Measurements from ENCODE around the gene KIF7.

Gene KIF7

DNA sequence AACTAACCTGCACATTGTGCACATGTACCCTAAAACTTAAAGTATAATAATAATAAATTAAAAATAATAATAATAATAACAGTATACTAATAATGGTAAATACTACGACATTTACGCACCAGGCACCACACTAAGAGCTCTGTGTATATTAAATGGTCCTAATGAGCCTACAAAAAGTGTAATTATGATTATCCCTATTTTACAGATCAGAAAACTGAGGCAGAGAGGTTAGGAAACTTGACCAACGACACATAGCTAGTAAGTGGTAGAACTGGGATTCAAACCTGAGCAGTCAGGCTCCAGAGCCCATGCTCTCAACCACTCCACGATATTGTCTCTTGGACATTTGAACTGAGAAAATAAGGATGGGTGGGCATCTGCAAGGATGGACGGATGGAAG is 15.0 kb downstream of the KIF7 start:
- no peaks in the 10 kb centered on the region for H3K9me3 ChIP-seq (ENCODE audit: control insufficient read depth, insufficient read depth, low read length)
- H3K36me3 ChIP-seq (ENCODE audit: control insufficient read depth, insufficient read depth, low read length): peaks cover 19% of the 10 kb centered on the region
- no peaks in the 10 kb centered on the region for H3K27me3 ChIP-seq (ENCODE audit: control insufficient read depth, insufficient read depth, low read length)
- no peak overlapping the region for H3K4me3 ChIP-seq (ENCODE audit: low read depth, low read length)
- no peak overlapping the region for H3K9ac ChIP-seq (ENCODE audit: low read depth, low read length)
- no peaks in the 10 kb centered on the region for H3K4me1 ChIP-seq (ENCODE audit: control insufficient read depth, insufficient read depth, low read length)

GRCh38 chr15:89633585-89633984 is 21.7 kb downstream of the KIF7 start:
- Histone ChIP-seq H3K4me3 (ENCODE audit: low read depth, low read length) (no peak overlapping the region), H3K4me1 (ENCODE audit: control insufficient read depth, insufficient read depth, low read length) (no peaks in the 10 kb centered on the region), H3K9me3 (ENCODE audit: control insufficient read depth, insufficient read depth, low read length) (peaks cover 3% of the 10 kb centered on the region), H3K27me3 (ENCODE audit: control insufficient read depth, insufficient read depth, low read length) (no peaks in the 10 kb centered on the region), H3K9ac (ENCODE audit: low read depth, low read length) (no peak overlapping the region), H3K36me3 (ENCODE audit: control insufficient read depth, insufficient read depth, low read length) (peaks cover 49% of the 10 kb centered on the region)

DNA sequence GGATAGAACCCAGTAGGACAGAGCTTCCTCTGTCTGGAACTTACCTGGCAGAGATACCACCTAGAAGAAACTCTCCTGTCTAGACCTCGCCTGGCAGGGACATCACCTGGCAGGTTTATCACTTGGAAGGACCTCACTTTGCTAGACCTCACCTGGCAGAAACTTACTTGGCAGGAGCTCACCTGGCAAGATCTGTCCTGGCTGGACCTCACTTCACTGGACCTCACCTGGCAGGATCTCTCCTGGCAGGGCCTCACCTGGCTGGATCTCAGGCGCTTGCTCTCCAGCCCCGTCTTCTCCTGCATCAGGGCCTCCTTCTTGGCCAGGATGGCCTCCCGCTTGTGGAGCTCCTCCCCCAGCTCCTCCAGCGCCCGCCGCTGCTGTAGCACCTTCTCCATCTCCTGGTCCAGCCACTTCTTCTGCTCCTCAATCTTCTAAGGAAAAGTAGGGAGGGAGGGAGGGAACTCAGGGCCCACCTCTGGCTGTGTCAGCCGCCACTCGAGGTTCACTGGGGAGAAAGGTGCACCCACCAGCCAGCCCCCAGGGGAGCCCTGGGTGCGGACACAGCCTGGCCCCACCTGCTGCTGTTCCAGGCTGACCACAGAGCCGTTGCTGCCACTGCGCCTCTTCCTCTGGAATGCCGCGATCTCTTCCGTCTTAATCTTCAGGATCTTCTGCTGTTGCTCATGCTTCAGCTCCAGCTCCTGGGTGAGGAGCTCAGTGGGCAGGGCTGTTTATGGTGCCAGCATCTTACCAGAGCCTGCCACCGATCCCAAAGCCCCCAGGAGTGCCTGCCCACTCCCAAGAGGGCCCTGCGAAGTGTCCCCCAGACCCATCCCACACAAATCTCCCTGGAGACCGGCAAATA is 22.5 kb downstream of the KIF7 start:
- Histone ChIP-seq H3K9me3 (ENCODE audit: control insufficient read depth, insufficient read depth, low read length) (peaks cover 3% of the 10 kb centered on the region), H3K27me3 (ENCODE audit: control insufficient read depth, insufficient read depth, low read length) (no peaks in the 10 kb centered on the region), H3K36me3 (ENCODE audit: control insufficient read depth, insufficient read depth, low read length) (peaks cover 57% of the 10 kb centered on the region), H3K4me3 (ENCODE audit: low read depth, low read length) (no peak overlapping the region), H3K9ac (ENCODE audit: low read depth, low read length) (no peak overlapping the region), H3K4me1 (ENCODE audit: control insufficient read depth, insufficient read depth, low read length) (no peaks in the 10 kb centered on the region)

DNA sequence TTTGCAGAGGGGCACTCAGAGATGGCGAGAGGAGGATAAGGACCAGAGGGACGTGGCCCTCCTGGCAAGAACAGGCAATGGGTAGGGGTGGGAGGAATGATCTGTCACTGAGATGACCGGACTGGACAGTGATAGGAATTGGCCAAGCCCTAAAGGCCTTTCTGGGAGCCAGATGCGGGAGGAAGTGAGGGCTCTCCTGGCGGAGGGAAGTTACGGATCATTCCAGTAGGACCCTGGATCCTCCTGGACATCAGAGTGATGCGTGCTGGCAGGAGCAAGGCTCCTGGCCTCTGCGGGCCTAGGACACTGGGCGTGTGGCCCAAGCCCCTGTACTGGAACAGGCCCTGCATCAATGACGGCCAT is 23.4 kb downstream of the KIF7 start:
- H3K9me3 ChIP-seq (ENCODE audit: control insufficient read depth, insufficient read depth, low read length): peaks cover 3% of the 10 kb centered on the region
- peaks cover 66% of the 10 kb centered on the region for H3K36me3 ChIP-seq (ENCODE audit: control insufficient read depth, insufficient read depth, low read length)
- H3K4me1 ChIP-seq (ENCODE audit: control insufficient read depth, insufficient read depth, low read length): no peaks in the 10 kb centered on the region
- no peak overlapping the region for H3K4me3 ChIP-seq (ENCODE audit: low read depth, low read length)
- no peak overlapping the region for H3K9ac ChIP-seq (ENCODE audit: low read depth, low read length)
- no peaks in the 10 kb centered on the region for H3K27me3 ChIP-seq (ENCODE audit: control insufficient read depth, insufficient read depth, low read length)

DNA sequence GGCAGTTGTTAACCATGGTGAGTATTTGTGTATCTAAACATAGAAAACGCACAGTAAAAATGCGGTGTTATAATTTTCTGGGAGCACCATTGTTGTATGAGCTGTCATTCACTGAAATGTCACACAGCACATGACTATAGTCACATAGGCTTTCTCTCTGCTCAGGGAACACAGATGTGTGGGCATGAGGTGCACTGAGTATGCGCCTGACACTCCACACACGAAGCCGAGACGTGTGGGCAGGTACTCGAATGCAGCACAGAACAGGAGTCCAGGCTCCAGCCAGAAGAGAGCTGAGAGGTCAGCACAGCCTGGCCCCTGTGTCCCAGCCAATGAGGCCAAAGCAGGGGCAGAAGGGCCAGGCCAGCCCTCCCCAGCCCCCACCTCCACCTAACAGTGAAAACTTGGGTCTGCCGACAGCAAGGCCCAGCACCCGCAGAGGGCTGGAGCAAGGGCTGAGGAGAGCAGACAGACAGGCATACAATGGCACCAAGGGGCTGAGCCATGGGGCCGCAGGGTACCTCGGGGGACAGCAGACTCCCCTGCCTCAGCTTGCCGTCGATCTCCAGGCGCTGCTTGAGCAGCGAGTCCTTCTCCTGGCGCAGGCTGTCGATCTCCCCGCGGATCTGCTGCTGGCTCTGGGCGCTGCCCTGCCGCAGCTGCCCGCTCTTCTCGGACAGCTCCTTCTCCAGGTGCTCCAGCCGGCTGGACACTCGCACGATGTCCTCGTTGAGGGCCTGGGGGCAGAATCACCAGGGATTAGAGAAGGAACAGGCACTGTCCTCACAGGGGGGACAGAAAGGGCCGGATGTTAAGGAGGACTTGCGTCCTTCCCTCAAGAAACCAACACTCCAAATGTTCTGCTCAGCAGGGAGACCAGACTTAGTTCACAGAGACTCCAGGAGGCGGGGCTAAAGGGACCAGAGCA is 24.0 kb downstream of the KIF7 start:
- no peak overlapping the region for H3K4me3 ChIP-seq (ENCODE audit: low read depth, low read length)
- H3K9ac ChIP-seq (ENCODE audit: low read depth, low read length): no peak overlapping the region
- H3K4me1 ChIP-seq (ENCODE audit: control insufficient read depth, insufficient read depth, low read length): no peaks in the 10 kb centered on the region
- peaks cover 3% of the 10 kb centered on the region for H3K9me3 ChIP-seq (ENCODE audit: control insufficient read depth, insufficient read depth, low read length)
- H3K27me3 ChIP-seq (ENCODE audit: control insufficient read depth, insufficient read depth, low read length): no peaks in the 10 kb centered on the region
- peaks cover 72% of the 10 kb centered on the region for H3K36me3 ChIP-seq (ENCODE audit: control insufficient read depth, insufficient read depth, low read length)

GRCh38 chr15:89630260-89630659 is 25.0 kb downstream of the KIF7 start:
- no peak overlapping the region for H3K9ac ChIP-seq (ENCODE audit: low read depth, low read length)
- no peaks in the 10 kb centered on the region for H3K4me1 ChIP-seq (ENCODE audit: control insufficient read depth, insufficient read depth, low read length)
- peaks cover 3% of the 10 kb centered on the region for H3K9me3 ChIP-seq (ENCODE audit: control insufficient read depth, insufficient read depth, low read length)
- peaks cover 82% of the 10 kb centered on the region for H3K36me3 ChIP-seq (ENCODE audit: control insufficient read depth, insufficient read depth, low read length)
- H3K27me3 ChIP-seq (ENCODE audit: control insufficient read depth, insufficient read depth, low read length): no peaks in the 10 kb centered on the region
- H3K4me3 ChIP-seq (ENCODE audit: low read depth, low read length): no peak overlapping the region

DNA sequence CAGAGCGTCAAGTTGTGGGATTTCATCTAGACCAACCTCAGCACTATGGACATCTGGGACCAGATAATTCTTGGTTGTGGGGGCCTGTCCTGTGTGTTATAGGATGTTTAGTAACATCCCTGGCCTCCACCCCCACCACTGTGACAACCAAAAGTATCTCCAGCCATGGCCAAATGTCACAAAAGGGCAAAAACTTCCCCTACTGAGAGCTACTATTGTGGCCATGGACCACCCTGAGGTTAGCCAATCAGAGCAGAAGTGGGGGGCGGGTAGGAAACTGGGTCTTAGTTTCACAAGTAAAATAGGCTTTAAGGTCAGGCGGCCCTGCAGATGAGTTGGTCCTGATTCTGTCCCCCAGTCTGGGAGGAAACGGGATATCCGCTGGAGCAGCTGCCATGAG is 25.4 kb downstream of the KIF7 start:
- peaks cover 86% of the 10 kb centered on the region for H3K36me3 ChIP-seq (ENCODE audit: control insufficient read depth, insufficient read depth, low read length)
- H3K4me1 ChIP-seq (ENCODE audit: control insufficient read depth, insufficient read depth, low read length): no peaks in the 10 kb centered on the region
- peaks cover 3% of the 10 kb centered on the region for H3K9me3 ChIP-seq (ENCODE audit: control insufficient read depth, insufficient read depth, low read length)
- no peak overlapping the region for H3K9ac ChIP-seq (ENCODE audit: low read depth, low read length)
- H3K4me3 ChIP-seq (ENCODE audit: low read depth, low read length): no peak overlapping the region
- no peaks in the 10 kb centered on the region for H3K27me3 ChIP-seq (ENCODE audit: control insufficient read depth, insufficient read depth, low read length)

DNA sequence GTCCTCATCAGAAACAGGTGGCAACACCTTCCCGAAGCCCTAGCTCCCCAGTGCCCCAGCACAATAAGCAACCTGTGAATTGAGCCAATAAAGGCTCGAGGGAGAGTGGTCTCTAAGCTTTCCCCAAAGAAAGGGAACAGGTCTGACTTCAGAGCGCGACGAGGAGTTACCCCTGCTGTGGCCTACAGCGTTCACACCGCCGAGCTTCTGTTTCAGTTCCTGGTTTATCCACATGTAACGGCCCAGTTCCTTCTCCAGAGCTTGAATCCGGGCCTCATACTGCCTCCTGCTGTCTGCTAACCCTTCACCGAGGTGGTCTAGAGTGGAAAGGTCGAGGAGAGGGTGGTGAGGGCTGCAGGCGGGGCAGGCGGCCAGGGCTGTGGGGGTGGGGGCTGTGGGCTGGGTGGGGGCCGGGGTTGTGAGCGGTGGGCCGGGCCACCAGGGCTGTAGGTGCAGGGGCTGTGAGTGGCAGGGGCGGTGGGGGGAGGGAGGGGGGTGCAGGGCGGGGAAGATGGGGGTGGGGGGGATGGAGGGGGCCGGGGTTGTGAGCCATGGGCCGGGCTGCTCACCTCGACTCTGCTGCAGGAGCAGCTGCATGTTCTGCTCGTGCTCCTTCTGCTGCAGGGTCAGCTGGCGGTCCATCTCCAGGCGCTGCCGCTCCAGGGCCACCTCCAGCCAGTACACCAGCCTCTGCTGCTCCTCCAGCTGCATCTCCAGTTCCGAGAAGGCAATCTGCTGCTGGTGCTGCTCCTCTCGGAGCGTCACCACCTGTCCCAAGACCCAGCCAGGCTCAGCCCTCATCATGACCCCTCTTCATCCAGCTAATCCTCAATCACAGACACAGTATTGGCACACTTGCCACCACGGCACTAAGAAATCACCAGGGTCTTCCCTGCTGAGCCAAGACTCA is 26.2 kb downstream of the KIF7 start:
- no peak overlapping the region for H3K4me3 ChIP-seq (ENCODE audit: low read depth, low read length)
- peaks cover 3% of the 10 kb centered on the region for H3K9me3 ChIP-seq (ENCODE audit: control insufficient read depth, insufficient read depth, low read length)
- H3K9ac ChIP-seq (ENCODE audit: low read depth, low read length): no peak overlapping the region
- no peaks in the 10 kb centered on the region for H3K4me1 ChIP-seq (ENCODE audit: control insufficient read depth, insufficient read depth, low read length)
- H3K27me3 ChIP-seq (ENCODE audit: control insufficient read depth, insufficient read depth, low read length): no peaks in the 10 kb centered on the region
- peaks cover 94% of the 10 kb centered on the region for H3K36me3 ChIP-seq (ENCODE audit: control insufficient read depth, insufficient read depth, low read length)

DNA sequence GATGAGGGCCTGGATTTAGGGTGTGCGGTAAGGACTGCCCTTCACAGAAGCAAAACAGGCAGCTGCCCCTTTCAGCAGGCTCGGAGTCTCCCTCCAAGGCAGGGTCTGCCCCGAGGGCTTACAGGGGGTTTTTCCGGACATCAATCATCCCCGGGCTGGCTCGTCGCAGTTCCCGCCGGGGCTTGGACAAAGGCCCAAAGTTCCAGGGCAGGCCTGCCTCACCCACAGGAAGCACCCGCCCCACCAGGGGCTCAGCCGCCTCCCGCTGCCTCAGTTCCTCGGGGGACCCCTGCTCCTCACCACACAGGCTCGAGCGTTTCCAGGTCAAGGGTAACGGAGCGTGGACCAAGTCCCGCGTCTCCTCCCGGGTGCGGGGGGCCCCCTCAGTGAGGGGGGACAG is 27.0 kb downstream of the KIF7 start:
- Histone ChIP-seq H3K27me3 (ENCODE audit: control insufficient read depth, insufficient read depth, low read length) (no peaks in the 10 kb centered on the region), H3K4me3 (ENCODE audit: low read depth, low read length) (no peak overlapping the region), H3K9me3 (ENCODE audit: control insufficient read depth, insufficient read depth, low read length) (no peaks in the 10 kb centered on the region), H3K36me3 (ENCODE audit: control insufficient read depth, insufficient read depth, low read length) (peaks cover 96% of the 10 kb centered on the region), H3K9ac (ENCODE audit: low read depth, low read length) (no peak overlapping the region), H3K4me1 (ENCODE audit: control insufficient read depth, insufficient read depth, low read length) (no peaks in the 10 kb centered on the region)

DNA sequence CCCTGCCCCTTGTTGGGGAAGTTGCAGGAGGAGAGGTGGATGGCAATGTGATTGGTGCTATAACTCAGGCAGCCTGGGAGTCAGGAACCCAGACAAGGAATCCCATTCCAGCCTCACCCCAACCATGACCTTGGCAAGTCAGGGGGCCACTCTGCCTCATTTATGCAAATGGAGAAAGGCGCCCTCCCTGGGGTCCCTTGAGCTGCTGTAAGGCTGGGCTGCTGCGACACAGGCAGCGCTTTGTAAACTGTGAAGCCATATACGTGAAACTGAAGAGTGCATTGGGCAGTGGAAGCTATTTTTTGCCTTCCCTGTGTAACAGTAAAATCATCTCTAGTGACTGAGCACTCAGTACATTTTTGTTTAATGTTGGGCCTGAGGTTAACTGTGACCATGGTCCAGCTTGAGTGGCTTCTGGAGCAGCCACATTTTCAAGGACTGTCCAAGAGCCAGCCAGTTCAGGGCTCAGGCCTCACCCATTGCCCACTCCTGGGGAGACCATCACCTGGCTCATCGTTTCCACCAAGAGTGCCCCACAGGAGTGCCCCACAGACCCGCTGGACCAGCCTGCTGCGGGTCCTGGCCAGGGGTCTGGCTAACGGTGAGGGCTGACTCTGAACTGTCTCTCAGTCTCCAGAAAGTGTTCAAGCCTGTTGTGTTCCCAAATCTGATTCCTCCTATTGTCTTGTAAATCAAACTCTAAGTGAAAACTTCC is 27.9 kb downstream of the KIF7 start:
- H3K36me3 ChIP-seq (ENCODE audit: control insufficient read depth, insufficient read depth, low read length): peaks cover 96% of the 10 kb centered on the region
- H3K9ac ChIP-seq (ENCODE audit: low read depth, low read length): no peak overlapping the region
- H3K9me3 ChIP-seq (ENCODE audit: control insufficient read depth, insufficient read depth, low read length): no peaks in the 10 kb centered on the region
- H3K4me1 ChIP-seq (ENCODE audit: control insufficient read depth, insufficient read depth, low read length): no peaks in the 10 kb centered on the region
- H3K27me3 ChIP-seq (ENCODE audit: control insufficient read depth, insufficient read depth, low read length): no peaks in the 10 kb centered on the region
- no peak overlapping the region for H3K4me3 ChIP-seq (ENCODE audit: low read depth, low read length)

GRCh38 chr15:89625716-89626115 is 29.6 kb downstream of the KIF7 start:
- no peak overlapping the region for H3K9ac ChIP-seq (ENCODE audit: low read depth, low read length)
- no peaks in the 10 kb centered on the region for H3K4me1 ChIP-seq (ENCODE audit: control insufficient read depth, insufficient read depth, low read length)
- no peak overlapping the region for H3K4me3 ChIP-seq (ENCODE audit: low read depth, low read length)
- no peaks in the 10 kb centered on the region for H3K27me3 ChIP-seq (ENCODE audit: control insufficient read depth, insufficient read depth, low read length)
- H3K36me3 ChIP-seq (ENCODE audit: control insufficient read depth, insufficient read depth, low read length): peaks cover 90% of the 10 kb centered on the region
- no peaks in the 10 kb centered on the region for H3K9me3 ChIP-seq (ENCODE audit: control insufficient read depth, insufficient read depth, low read length)
